Amniotic stem cell (primary cell): Measurements from ENCODE around the gene OR8J3.
"Not testable (repeated sequence)": the region's sequence is repeated elsewhere in the genome, so short reads cannot be mapped to it uniquely, and the experiment has no call there.

Source experiments
- DNase-seq: peaks from one replicate; lab custom pipeline; 2025; lab: John Stamatoyannopoulos, UW

Gene OR8J3

GRCh38 chr11:56140151-56140661, at the start of gene OR8J3:
OR8J3 (minus strand) TSS chr11:56140201; CDS start chr11:56137718, 2,483 bp downstream.
- no peak for DNase-seq

- no peak for DNase-seq
Observed at GRCh38 chr11:56188602-56189001, 48.6 kb upstream of the OR8J3 start.

- DNase-seq: no peak
Observed at GRCh38 chr11:56183459-56183858, 43.5 kb upstream of the OR8J3 start.

- DNase-seq: no peak
Observed at GRCh38 chr11:56176318-56176717, 36.3 kb upstream of the OR8J3 start, which contains the start of gene OR5J2. OR5J2 (plus strand) TSS chr11:56176618; CDS start chr11:56176618, 0 bp downstream.

- DNase-seq: no peak
Observed at GRCh38 chr11:56172256-56172830, 32.3 kb upstream of the OR8J3 start.

- no peak for DNase-seq
Observed at GRCh38 chr11:56163804-56164203, 23.8 kb upstream of the OR8J3 start.

GRCh38 chr11:56160217-56160616, 20.2 kb upstream of the OR8J3 start, which contains the start of gene OR8K5:
OR8K5 (minus strand) TSS chr11:56160317; CDS start chr11:56160317, 0 bp downstream.
- DNase-seq: no peak

GRCh38 chr11:56152333-56152732, 12.3 kb upstream of the OR8J3 start:
- no peak for DNase-seq

GRCh38 chr11:56151376-56151775, 11.4 kb upstream of the OR8J3 start:
- no peak for DNase-seq

- not testable (repeated sequence) for DNase-seq
Observed at GRCh38 chr11:56143681-56144080, 3.7 kb upstream of the OR8J3 start.

GRCh38 chr11:56122073-56122472, 17.9 kb downstream of the OR8J3 start, which contains the start of gene OR8H3:
OR8H3 (plus strand) TSS chr11:56122373; CDS start chr11:56122373, 0 bp downstream.
- DNase-seq: no peak

- DNase-seq: no peak
Observed at GRCh38 chr11:56103210-56103737, 36.7 kb downstream of the OR8J3 start, which contains the start of gene OR8H2. OR8H2 (plus strand) TSS chr11:56103687; CDS start chr11:56105043, 1,356 bp downstream.

GRCh38 chr11:56093008-56093407, 47.0 kb downstream of the OR8J3 start, which contains the start of gene OR8I2:
OR8I2 (plus strand) TSS chr11:56093308; CDS start chr11:56093308, 0 bp downstream.
- no peak for DNase-seq

GRCh38 chr11:56089697-56090096, 50.3 kb downstream of the OR8J3 start:
- no peak for DNase-seq
